SK-N-SH (cell line): ENCODE measurements around the gene COL4A4. TPM values are rescaled to one million over a fixed set of nuclear protein-coding genes. Genes with fewer than 3 reads are reported as not detected.

ENCODE experiments used
- CTCF ChIA-PET: fragments of 300-600, 350-600 bp; formaldehyde crosslinking; extraction: SDS; loops from one replicate; lab custom pipeline; 2021; lab: Yijun Ruan, JAX
- POLR2A ChIA-PET: fragments of 350-600 bp; sonication (Branson Sonifier 250); formaldehyde crosslinking; extraction: SDS; loops from one replicate; lab custom pipeline; 2020; ENCODE audit warnings: antibody characterized with exemption, inconsistent platforms; lab: Yijun Ruan, JAX
- DNase-seq: peaks from one replicate; pipeline ENCODE4 v3.0.0; 2012
- H2AFZ ChIP-seq: fragments of 200-600 bp; sonication (generic); 2 replicates; pipeline ENCODE4 v1.8.1; 2016; ENCODE audit warnings: antibody characterized with exemption, mild to moderate bottlenecking, low read depth
- H3F3A ChIP-seq: fragments of 200-600 bp; sonication (generic); replicated peaks from 2 replicates; pipeline ENCODE3; 2016; ENCODE audit warnings: antibody characterized with exemption, mild to moderate bottlenecking; ENCODE audit not compliant: insufficient read depth
- H3K27ac ChIP-seq, 2 experiments: fragments of 200-500 bp in 1 of 2; fragments of 200-600 bp in 1 of 2; sonication (Bioruptor generic) in 1 of 2; sonication (generic), shearing (Covaris generic) in 1 of 2; 2 replicates each; pipeline versions ENCODE4 v1.5.1 to v1.6.1; 2014 to 2016; ENCODE audit warnings: low read depth in 2 of 2, inconsistent platforms in 1 of 2, low read length in 1 of 2, mild to moderate bottlenecking in 1 of 2, mixed read lengths in 1 of 2
- H3K27me3 ChIP-seq: fragments of 200-600 bp; sonication (generic), shearing (Covaris generic); 2 replicates; pipeline ENCODE4 v1.6.1; 2016; ENCODE audit warnings: mixed run types; ENCODE audit not compliant: insufficient read depth
- H3K36me3 ChIP-seq, 2 experiments: fragments of 200-500 bp in 1 of 2; fragments of 200-600 bp in 1 of 2; sonication (Bioruptor generic) in 1 of 2; sonication (generic) in 1 of 2; replicated peaks in 1 of 2; 2 replicates each; pipeline versions ENCODE3 to v1.5.1; 2014 to 2016; ENCODE audit warnings: low read length in 1 of 2, mild to moderate bottlenecking in 1 of 2; ENCODE audit not compliant: insufficient read depth in 2 of 2, control insufficient read depth in 1 of 2
- H3K4me1 ChIP-seq, 2 experiments: fragments of 200-500 bp in 1 of 2; fragments of 200-600 bp in 1 of 2; sonication (Bioruptor generic) in 1 of 2; sonication (generic), shearing (Covaris generic) in 1 of 2; 2 replicates each; pipeline versions ENCODE4 v1.5.1 to v1.6.1; 2014 to 2016; ENCODE audit warnings: low read depth in 1 of 2, low read length in 1 of 2, mixed run types in 1 of 2; ENCODE audit not compliant: insufficient read depth in 2 of 2, control insufficient read depth in 1 of 2
- H3K4me2 ChIP-seq: fragments of 200-600 bp; sonication (generic), shearing (Covaris generic); 2 replicates; pipeline ENCODE4 v1.6.1; 2017; ENCODE audit warnings: mixed run types
- H3K4me3 ChIP-seq, 2 experiments: fragments of 200-500 bp in 1 of 2; fragments of 200-600 bp in 1 of 2; sonication (Bioruptor generic) in 1 of 2; sonication (generic), shearing (Covaris generic) in 1 of 2; 2 replicates each; pipeline versions ENCODE4 v1.5.1 to v1.8.1; 2014 to 2016; ENCODE audit warnings: low read depth in 2 of 2, inconsistent platforms in 1 of 2, low read length in 1 of 2, mild to moderate bottlenecking in 1 of 2, mixed read lengths in 1 of 2, moderate library complexity in 1 of 2
- H3K79me2 ChIP-seq: fragments of 200-600 bp; sonication (generic); 2 replicates; pipeline ENCODE4 v1.8.1; 2017; ENCODE audit warnings: mild to moderate bottlenecking; ENCODE audit not compliant: insufficient read depth
- H3K9ac ChIP-seq: fragments of 200-600 bp; sonication (generic); 2 replicates; pipeline ENCODE4 v1.6.1; 2017; ENCODE audit warnings: mixed run types
- H3K9me2 ChIP-seq: fragments of 200-600 bp; sonication (generic); 2 replicates; pipeline ENCODE4 v1.6.1; 2017; ENCODE audit warnings: mixed run types
- H3K9me3 ChIP-seq: fragments of 200-600 bp; sonication (generic); 2 replicates; pipeline ENCODE4 v1.6.1; 2017; ENCODE audit warnings: mixed run types, mild to moderate bottlenecking, moderate library complexity
- H4K20me1 ChIP-seq: fragments of 200-600 bp; sonication (generic); 2 replicates; pipeline ENCODE4 v1.6.1; 2017; ENCODE audit warnings: mild to moderate bottlenecking, mixed run types; ENCODE audit not compliant: insufficient read depth
- CHD2 ChIP-seq: fragments of 150-350 bp; IDR thresholded peaks from 2 replicates; pipeline ENCODE4 v1.6.1; 2018; ENCODE audit warnings: low read length; ENCODE audit not compliant: partially characterized antibody
- ELF1 ChIP-seq: IDR thresholded peaks from 2 replicates; pipeline ENCODE4 v1.4.0; 2012
- FOSL2 ChIP-seq: IDR thresholded peaks from 2 replicates; pipeline ENCODE4 v1.4.0; 2012; ENCODE audit warnings: low read depth, mild to moderate bottlenecking, moderate library complexity, borderline replicate concordance
- FOXJ3 ChIP-seq: sonication (generic); formaldehyde crosslinking; IDR thresholded peaks from 2 replicates; pipeline ENCODE4 v1.5.1; 2020; ENCODE audit warnings: mild to moderate bottlenecking, missing genetic modification reagents
- FOXM1 ChIP-seq: IDR thresholded peaks from 2 replicates; pipeline ENCODE4 v1.4.0; 2012; ENCODE audit warnings: low read depth, mild to moderate bottlenecking
- GABPA ChIP-seq: IDR thresholded peaks from 2 replicates; pipeline ENCODE4 v1.4.0; 2012; ENCODE audit warnings: low read depth, mild to moderate bottlenecking
- GATA2 ChIP-seq: sonication (generic); formaldehyde crosslinking; IDR thresholded peaks from 2 replicates; pipeline ENCODE4 v1.5.0; 2020; ENCODE audit warnings: mild to moderate bottlenecking, missing genetic modification reagents
- MXI1 ChIP-seq: IDR thresholded peaks from 2 replicates; pipeline ENCODE4 v1.6.1; 2012; ENCODE audit warnings: mild to moderate bottlenecking, low read depth, low read length, improper control_type of control experiment
- NRF1 ChIP-seq: IDR thresholded peaks from 2 replicates; pipeline ENCODE4 v1.6.1; 2012; ENCODE audit warnings: low read depth, mild to moderate bottlenecking, low read length
- RAD21 ChIP-seq: IDR thresholded peaks from 2 replicates; pipeline ENCODE4 v1.6.1; 2012; ENCODE audit warnings: mild to moderate bottlenecking, low read length
- RCOR1 ChIP-seq: fragments of 150-350 bp; IDR thresholded peaks from 2 replicates; pipeline ENCODE4 v1.6.1; 2017; ENCODE audit warnings: antibody characterized with exemption, low read length
- RXRA ChIP-seq: IDR thresholded peaks from 2 replicates; pipeline ENCODE4 v1.4.0; 2012; ENCODE audit warnings: low read depth, mild to moderate bottlenecking, borderline replicate concordance
- SIN3A ChIP-seq: IDR thresholded peaks from 2 replicates; pipeline ENCODE4 v1.6.1; 2012; ENCODE audit warnings: low read depth, mild to moderate bottlenecking, low read length, moderate library complexity, borderline replicate concordance
- SMC3 ChIP-seq: IDR thresholded peaks from 2 replicates; pipeline ENCODE4 v1.6.1; 2012; ENCODE audit warnings: low read depth, low read length, improper control_type of control experiment
- TEAD4 ChIP-seq: IDR thresholded peaks from 2 replicates; pipeline ENCODE4 v1.4.0; 2012; ENCODE audit warnings: mild to moderate bottlenecking, borderline replicate concordance; ENCODE audit not compliant: insufficient read depth
- YY1 ChIP-seq: IDR thresholded peaks from 2 replicates; pipeline ENCODE4 v1.4.0; 2012; ENCODE audit warnings: low read depth, mild to moderate bottlenecking
- WGBS: methylation state at CpG from one replicate; pipeline ENCODE4 v1.1.6; 2017; ENCODE audit warnings: low lambda C conversion rate; 5-methylcytosine and 5-hydroxymethylcytosine counted together
- polyA plus RNA-seq, 3 experiments: library from polyadenylated mRNA; depleted of rRNA; stranded (reverse); fragments of >200 nt; gene quantifications; 2 replicates each; pipeline ENCODE4 v1.2.3, GENCODE V29; 2012
- TF ChIP-seq, protein P1 (sequence below): IDR thresholded peaks from 2 replicates; pipeline ENCODE4 v1.4.0; 2012; ENCODE audit warnings: low read depth, borderline replicate concordance
- TF ChIP-seq, protein P2 (sequence below): IDR thresholded peaks from 2 replicates; pipeline ENCODE4 v1.4.0; 2012; ENCODE audit warnings: low read depth
- TF ChIP-seq, protein P3 (sequence below): fragments of 200-600 bp; sonication (generic); IDR thresholded peaks from 2 replicates; pipeline ENCODE4 v1.6.1; 2017; ENCODE audit warnings: antibody characterized with exemption, mild to moderate bottlenecking, moderate library complexity
- TF ChIP-seq, protein P4 (sequence below): IDR thresholded peaks from 2 replicates; pipeline ENCODE4; 2012
- TF ChIP-seq, protein P5 (sequence below): IDR thresholded peaks from 2 replicates; pipeline ENCODE4 v1.4.0; 2012; ENCODE audit warnings: low read depth, borderline replicate concordance

COL4A4 gene
- polyA plus RNA-seq, 1 of the 3 experiments (the other 2 are of a cell fraction), result not detected

DNA sequence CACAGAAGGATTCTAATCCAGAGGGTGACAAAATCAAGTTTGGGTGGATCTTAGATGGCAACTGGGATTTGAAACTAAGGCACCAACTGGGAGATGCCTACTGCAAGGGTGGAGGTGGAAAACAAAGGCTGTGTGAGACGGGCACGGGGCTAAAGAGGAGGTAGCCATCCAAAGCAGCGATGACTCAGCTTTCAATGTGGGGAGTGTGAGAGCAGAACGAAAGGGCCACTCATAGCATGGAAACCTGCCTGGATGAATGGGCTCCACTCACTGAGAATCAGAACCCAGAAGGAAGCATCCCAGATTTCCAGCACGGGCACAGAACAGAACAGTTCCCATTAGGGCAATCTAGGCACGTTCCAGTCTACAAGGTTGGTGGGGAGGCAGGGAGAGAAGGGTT is 159.5 kb downstream of the COL4A4 start (continued):
- TF ChIP-seq, protein P1, sequence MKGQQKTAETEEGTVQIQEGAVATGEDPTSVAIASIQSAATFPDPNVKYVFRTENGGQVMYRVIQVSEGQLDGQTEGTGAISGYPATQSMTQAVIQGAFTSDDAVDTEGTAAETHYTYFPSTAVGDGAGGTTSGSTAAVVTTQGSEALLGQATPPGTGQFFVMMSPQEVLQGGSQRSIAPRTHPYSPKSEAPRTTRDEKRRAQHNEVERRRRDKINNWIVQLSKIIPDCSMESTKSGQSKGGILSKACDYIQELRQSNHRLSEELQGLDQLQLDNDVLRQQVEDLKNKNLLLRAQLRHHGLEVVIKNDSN, result no peak
- TF ChIP-seq, protein P2, sequence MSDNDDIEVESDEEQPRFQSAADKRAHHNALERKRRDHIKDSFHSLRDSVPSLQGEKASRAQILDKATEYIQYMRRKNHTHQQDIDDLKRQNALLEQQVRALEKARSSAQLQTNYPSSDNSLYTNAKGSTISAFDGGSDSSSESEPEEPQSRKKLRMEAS, result no peak
- no peak for TF ChIP-seq SMC3
- TF ChIP-seq TEAD4, result no peak
- no peak for TF ChIP-seq CHD2
- no peak for TF ChIP-seq SIN3A
- no peak for TF ChIP-seq FOXJ3 (CRISPR knock-in tag)
- TF ChIP-seq ELF1, result no peak
- no peak for TF ChIP-seq RXRA

DNA sequence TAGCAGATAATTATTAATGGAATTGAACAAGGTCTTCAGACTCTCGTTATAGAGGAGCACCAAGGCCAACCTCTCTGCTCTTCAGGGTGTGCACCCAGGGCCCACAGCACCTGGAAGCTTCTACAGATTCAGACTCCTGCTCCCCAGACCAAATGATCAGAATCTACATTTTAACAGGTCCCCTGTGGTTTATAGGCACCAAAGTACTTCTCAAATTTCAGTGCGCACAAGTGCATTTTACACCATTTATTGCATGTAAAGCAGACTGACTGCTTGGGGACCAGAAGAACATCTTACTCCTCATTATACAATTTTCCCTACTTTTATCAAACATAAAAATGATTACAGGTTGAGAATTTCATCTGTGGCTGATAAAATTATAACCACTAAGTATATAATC is 163.9 kb downstream of the COL4A4 start:
- no peak overlapping the region for H2AFZ ChIP-seq
- peaks cover 0 to 2% of the 10 kb centered on the region in 2 experiments for H3K36me3 ChIP-seq
- no peaks in the 10 kb centered on the region for H3K27me3 ChIP-seq
- TF ChIP-seq, protein P3, sequence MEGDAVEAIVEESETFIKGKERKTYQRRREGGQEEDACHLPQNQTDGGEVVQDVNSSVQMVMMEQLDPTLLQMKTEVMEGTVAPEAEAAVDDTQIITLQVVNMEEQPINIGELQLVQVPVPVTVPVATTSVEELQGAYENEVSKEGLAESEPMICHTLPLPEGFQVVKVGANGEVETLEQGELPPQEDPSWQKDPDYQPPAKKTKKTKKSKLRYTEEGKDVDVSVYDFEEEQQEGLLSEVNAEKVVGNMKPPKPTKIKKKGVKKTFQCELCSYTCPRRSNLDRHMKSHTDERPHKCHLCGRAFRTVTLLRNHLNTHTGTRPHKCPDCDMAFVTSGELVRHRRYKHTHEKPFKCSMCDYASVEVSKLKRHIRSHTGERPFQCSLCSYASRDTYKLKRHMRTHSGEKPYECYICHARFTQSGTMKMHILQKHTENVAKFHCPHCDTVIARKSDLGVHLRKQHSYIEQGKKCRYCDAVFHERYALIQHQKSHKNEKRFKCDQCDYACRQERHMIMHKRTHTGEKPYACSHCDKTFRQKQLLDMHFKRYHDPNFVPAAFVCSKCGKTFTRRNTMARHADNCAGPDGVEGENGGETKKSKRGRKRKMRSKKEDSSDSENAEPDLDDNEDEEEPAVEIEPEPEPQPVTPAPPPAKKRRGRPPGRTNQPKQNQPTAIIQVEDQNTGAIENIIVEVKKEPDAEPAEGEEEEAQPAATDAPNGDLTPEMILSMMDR, result no peak
- TF ChIP-seq YY1, result no peak
- TF ChIP-seq, protein P4, sequence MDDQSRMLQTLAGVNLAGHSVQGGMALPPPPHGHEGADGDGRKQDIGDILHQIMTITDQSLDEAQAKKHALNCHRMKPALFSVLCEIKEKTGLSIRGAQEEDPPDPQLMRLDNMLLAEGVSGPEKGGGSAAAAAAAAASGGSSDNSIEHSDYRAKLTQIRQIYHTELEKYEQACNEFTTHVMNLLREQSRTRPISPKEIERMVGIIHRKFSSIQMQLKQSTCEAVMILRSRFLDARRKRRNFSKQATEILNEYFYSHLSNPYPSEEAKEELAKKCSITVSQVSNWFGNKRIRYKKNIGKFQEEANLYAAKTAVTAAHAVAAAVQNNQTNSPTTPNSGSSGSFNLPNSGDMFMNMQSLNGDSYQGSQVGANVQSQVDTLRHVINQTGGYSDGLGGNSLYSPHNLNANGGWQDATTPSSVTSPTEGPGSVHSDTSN, result no peak
- TF ChIP-seq FOXJ3 (CRISPR knock-in tag), result no peak
- no peak for TF ChIP-seq MXI1
- no peak for TF ChIP-seq NRF1
- TF ChIP-seq TEAD4, result no peak
- no peak for TF ChIP-seq RCOR1
- TF ChIP-seq FOXM1, result no peak
- TF ChIP-seq GATA2 (CRISPR knock-in tag), result no peak
- no peak for TF ChIP-seq RAD21
- TF ChIP-seq SIN3A, result no peak
- TF ChIP-seq RXRA, result no peak
- TF ChIP-seq, protein P2, result no peak
- TF ChIP-seq GABPA, result no peak
- TF ChIP-seq, protein P5, sequence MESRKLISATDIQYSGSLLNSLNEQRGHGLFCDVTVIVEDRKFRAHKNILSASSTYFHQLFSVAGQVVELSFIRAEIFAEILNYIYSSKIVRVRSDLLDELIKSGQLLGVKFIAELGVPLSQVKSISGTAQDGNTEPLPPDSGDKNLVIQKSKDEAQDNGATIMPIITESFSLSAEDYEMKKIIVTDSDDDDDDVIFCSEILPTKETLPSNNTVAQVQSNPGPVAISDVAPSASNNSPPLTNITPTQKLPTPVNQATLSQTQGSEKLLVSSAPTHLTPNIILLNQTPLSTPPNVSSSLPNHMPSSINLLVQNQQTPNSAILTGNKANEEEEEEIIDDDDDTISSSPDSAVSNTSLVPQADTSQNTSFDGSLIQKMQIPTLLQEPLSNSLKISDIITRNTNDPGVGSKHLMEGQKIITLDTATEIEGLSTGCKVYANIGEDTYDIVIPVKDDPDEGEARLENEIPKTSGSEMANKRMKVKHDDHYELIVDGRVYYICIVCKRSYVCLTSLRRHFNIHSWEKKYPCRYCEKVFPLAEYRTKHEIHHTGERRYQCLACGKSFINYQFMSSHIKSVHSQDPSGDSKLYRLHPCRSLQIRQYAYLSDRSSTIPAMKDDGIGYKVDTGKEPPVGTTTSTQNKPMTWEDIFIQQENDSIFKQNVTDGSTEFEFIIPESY, result no peak
- no peak for TF ChIP-seq FOSL2
- TF ChIP-seq, all 33 proteins: peak for 0
- Histone ChIP-seq H4K20me1 (no peaks in the 10 kb centered on the region), H3K9me2 (no peaks in the 10 kb centered on the region), H3K79me2 (no peaks in the 10 kb centered on the region), H3K27ac (no peak overlapping the region), H3K4me3 (no peak overlapping the region), H3K9ac (no peak overlapping the region), H3F3A (no peaks in the 10 kb centered on the region), H3K9me3 (no peaks in the 10 kb centered on the region), H3K4me2 (no peak overlapping the region), H3K4me1 (peaks cover 0 to 2% of the 10 kb centered on the region in 2 experiments; a peak in 1 of 4 replicates)
- POLR2A ChIA-PET, result no interaction called here
- WGBS, result 93% methylated on average over 2 of the region's 2 CpGs
- CTCF ChIA-PET, result interaction anchor here (0.6 to 1.5 kb wide), 2 partner anchors 18 to 198 kb away, joined by 3 to 4 read pairs; no protein-coding TSS in a partner anchor
- no peak for DNase-seq
